H1 (cell line): ENCODE measurements around the gene DIS3L. TPM values are rescaled to one million over a fixed set of nuclear protein-coding genes. Genes with fewer than 3 reads are reported as not detected.

Experiments used
- CTBP2 ChIP-seq: IDR thresholded peaks from 2 replicates; pipeline ENCODE4 v1.7.0; 2011; ENCODE audit warnings: borderline replicate concordance, mild to moderate bottlenecking, moderate library complexity, mixed read lengths, low read length; ENCODE audit not compliant: insufficient read depth, insufficient read length
- E2F6 ChIP-seq: IDR thresholded peaks from 2 replicates; pipeline ENCODE4 v1.6.1; 2012; ENCODE audit warnings: inconsistent platforms
- polyA plus RNA-seq, 7 experiments: library from polyadenylated mRNA; depleted of rRNA in 3 of 7; stranded (reverse) in 5 of 7; unstranded in 2 of 7; fragments of >200 nt in 5 of 7; fragments of 200-250 nt in 2 of 7; gene quantifications; 1 replicate in 5 of 7; 2 replicates in 1 of 7; 4 replicates in 1 of 7; pipeline versions ENCODE4 v1.2.1 to v1.2.3, GENCODE V29; 2011 to 2013; ENCODE audit warnings: missing spikeins in 2 of 7, mixed read lengths in 2 of 7
- total RNA-seq: library from RNA; stranded (reverse); fragmentation: NEBNext Ultra II Directional; extraction: Animal tissue kit (Norgen Biotek cat#: 25700); gene quantifications from 2 replicates; pipeline ENCODE4 v1.2.1, GENCODE V29; 2021

The DIS3L gene
- total and polyA plus RNA-seq, 2 of the 8 experiments (the other 6 are each of a cell fraction or from before 2014, with no cell fraction given) = 8.7 to 25.0 TPM

GRCh38 chr15:66308531-66308930, 15.2 kb downstream of the DIS3L start (continued):
- no peak for TF ChIP-seq E2F6
- no peak for TF ChIP-seq CTBP2
